ENCODE results near the gene AKT1S1.
"Not testable (repeated sequence)": the region's sequence is repeated elsewhere in the genome, so short reads cannot be mapped to it uniquely, and the experiment has no call there.

The AKT1S1 gene

DNA sequence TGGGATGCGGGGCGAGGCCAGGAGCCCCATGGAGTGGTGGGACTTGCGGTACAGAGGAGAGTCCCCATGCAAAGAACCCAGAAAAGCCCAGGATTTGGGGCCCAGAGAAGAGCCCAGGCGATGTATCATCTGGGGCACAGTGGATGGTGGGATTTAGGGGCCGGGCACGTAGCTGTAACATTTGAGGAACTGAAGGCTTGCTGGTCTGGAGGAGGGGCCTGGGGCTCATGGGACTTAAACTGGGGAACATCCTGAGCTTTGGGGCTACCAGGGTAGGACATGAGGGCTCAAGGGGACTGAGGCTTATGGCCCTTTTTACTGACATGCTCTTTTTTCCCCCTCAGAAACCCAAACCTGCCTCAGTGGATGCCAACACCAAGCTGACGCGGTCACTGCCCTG, 45.6 kb downstream of the AKT1S1 start:
- no peak for DNase-seq

DNA sequence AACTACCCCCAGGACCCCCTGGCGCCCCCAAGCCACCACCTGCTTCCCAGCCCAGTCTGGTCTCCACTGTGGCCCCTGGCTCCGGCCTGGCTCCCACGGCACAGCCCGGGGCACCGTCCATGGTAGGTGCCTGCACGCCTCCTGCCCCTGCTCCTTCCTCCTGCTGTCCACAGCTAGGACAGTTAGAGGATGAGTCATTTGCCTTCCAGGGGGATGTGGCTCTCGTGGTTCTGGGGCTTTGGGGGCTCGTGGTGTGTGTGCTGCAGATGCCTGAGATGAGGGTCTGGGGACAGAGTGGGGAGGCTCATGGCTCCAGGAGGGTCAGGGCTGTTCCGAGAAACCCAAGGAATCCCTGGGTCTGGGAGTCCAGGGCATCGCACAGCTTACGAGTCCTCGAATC, 46.4 kb downstream of the AKT1S1 start:
- no peak for DNase-seq

- DNase-seq, result no peak
Measured at GRCh38 chr19:49829721-49830120, 47.4 kb downstream of the AKT1S1 start.

- DNase-seq, result no peak
Measured at GRCh38 chr19:49829200-49829599, 48.0 kb downstream of the AKT1S1 start.

DNA sequence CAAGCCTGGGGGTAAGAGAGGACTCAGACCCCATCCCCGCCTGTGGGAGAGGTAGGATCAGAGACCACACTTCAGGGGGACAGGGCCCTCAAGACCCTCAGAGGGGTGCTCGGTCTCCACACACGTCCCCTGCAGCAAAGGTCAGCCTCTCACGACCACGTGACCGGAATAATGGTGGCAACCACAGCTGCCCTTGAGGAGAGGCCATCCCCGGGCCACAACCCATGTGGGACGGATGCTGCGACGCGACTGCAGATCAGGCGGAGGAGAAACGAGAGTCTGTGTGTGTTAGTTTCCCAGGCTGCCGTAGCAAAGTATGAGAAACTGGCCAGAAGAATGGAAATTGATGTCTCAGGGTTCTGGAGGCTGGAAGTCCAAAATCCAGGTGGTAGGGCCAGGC, 50.1 kb downstream of the AKT1S1 start:
- no peak for DNase-seq

DNA sequence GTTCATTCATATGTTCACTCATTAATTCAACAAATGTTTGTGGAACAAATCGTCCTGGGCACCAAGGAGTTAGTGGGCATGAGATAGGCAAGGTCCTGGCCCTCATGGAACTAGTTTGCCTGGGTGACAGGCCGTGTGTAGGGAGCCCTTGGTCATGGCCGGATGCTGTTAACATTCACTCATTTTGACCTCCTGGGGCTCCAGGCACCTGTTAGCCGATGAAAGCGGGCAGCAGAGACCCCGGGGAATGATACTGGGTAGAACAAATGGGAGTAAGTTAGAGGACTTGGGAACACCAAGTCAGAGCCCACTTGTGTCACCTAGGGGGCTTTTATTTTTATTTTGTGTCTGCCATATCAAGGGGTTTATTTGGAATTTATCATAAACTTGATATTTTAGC, 52.5 kb downstream of the AKT1S1 start:
- DNase-seq, result no peak

GRCh38 chr19:49823472-49823871, 53.7 kb downstream of the AKT1S1 start:
- DNase-seq, result peak; percentile 82

DNA sequence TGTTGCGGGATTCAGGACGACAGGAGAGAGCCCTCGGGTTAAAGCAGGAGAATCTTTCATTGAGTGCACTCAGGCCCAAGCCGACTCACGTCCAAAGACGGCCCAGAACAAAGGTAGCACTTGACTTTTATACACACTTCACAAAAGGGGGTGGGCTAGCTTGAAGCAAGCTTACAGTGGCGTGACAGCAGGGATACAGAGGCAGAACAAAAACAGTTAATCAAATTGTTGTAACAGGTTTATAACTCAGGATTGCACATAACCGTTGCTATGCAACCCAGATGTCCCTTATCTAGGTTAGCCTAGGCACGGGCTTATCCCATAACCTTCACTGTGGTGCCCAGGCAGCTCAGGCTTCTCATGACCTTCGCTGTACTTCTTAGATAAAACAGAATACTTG, 57.0 kb downstream of the AKT1S1 start:
- DNase-seq, result peak; percentile 70

GRCh38 chr19:49819452-49820115, 57.6 kb downstream of the AKT1S1 start:
- DNase-seq, result not testable (repeated sequence)
